Stimulated activated CD8-positive, alpha-beta memory T cell treated with anti-CD3 and anti-CD28 coated beads, Interleukin-4, amount 100 ng/mL, for 24 hours (primary cell): ENCODE measurements around the gene ADGRG7.
"Not testable (repeated sequence)": the region's sequence is repeated elsewhere in the genome, so short reads cannot be mapped to it uniquely, and the experiment has no call there.

Experiments used
- DNase-seq: peaks from one replicate; pipeline ENCODE4 v3.0.0-alpha.2; 2020; ENCODE audit warnings: low read depth

ADGRG7 gene

GRCh38 chr3:100647657-100648056 is 38.3 kb downstream of the ADGRG7 start:
- DNase-seq = no peak

GRCh38 chr3:100650651-100651619 is 41.5 kb downstream of the ADGRG7 start:
- no peak for DNase-seq

GRCh38 chr3:100653604-100654294 is 44.3 kb downstream of the ADGRG7 start:
- DNase-seq = no peak

GRCh38 chr3:100656945-100657344 is 47.5 kb downstream of the ADGRG7 start:
- DNase-seq = no peak

- not testable (repeated sequence) for DNase-seq
Observed at GRCh38 chr3:100661294-100661693, 51.9 kb downstream of the ADGRG7 start.

- DNase-seq = no peak
Observed at GRCh38 chr3:100662113-100662823, 52.9 kb downstream of the ADGRG7 start.

GRCh38 chr3:100665230-100665629 is 55.8 kb downstream of the ADGRG7 start:
- no peak for DNase-seq

GRCh38 chr3:100666699-100667098 is 57.3 kb downstream of the ADGRG7 start:
- DNase-seq = not testable (repeated sequence)

- not testable (repeated sequence) for DNase-seq
Observed at GRCh38 chr3:100667316-100667715, 57.9 kb downstream of the ADGRG7 start.

GRCh38 chr3:100670995-100671394 is 61.6 kb downstream of the ADGRG7 start:
- not testable (repeated sequence) for DNase-seq

- no peak for DNase-seq
Observed at GRCh38 chr3:100681496-100681895, 72.1 kb downstream of the ADGRG7 start.

GRCh38 chr3:100682056-100682853 is 72.9 kb downstream of the ADGRG7 start:
- no peak for DNase-seq

GRCh38 chr3:100682854-100683760 is 73.7 kb downstream of the ADGRG7 start:
- no peak for DNase-seq

GRCh38 chr3:100693225-100693624 is 83.8 kb downstream of the ADGRG7 start:
- DNase-seq = no peak

- no peak for DNase-seq
Observed at GRCh38 chr3:100695696-100696095, 86.3 kb downstream of the ADGRG7 start.

GRCh38 chr3:100696161-100696560 is 86.8 kb downstream of the ADGRG7 start:
- DNase-seq = no peak

- no peak for DNase-seq
Observed at GRCh38 chr3:100697172-100697571, 87.8 kb downstream of the ADGRG7 start.

- no peak for DNase-seq
Observed at GRCh38 chr3:100697723-100698285, 88.4 kb downstream of the ADGRG7 start.

GRCh38 chr3:100698736-100699135 is 89.3 kb downstream of the ADGRG7 start:
- no peak for DNase-seq

GRCh38 chr3:100700708-100701107 is 91.3 kb downstream of the ADGRG7 start:
- DNase-seq = no peak
